ENCODE data around the gene GUK1.

DNA sequence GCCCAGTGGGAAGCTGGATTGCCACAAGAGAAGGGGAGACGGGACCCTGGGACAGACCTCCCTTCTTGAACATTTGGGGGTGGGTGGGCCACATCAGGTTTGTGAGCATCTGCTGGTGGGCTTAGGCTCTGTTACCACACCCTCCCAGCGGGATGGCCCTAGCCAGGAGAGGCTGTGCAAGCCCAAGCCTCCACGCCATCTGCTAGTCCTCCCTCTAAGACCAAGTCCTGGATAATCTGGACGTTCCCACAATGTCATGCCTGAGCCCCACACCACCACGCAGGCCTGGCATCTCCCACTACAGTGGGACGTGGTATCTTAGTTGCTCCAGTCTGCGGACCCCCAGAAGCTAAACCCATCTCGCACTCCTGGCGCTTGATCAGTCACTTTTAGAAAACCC lies 21.8 kb downstream of the GUK1 start:
- TF ChIP-seq EZH2 (IDR thresholded peaks at IDR 0.05; ENCODE audit: insufficient read depth, poor library complexity, severe bottlenecking) (no peak), EZH2phosphoT487 (IDR thresholded peaks at IDR 0.05; ENCODE audit: insufficient read depth, low read depth) (no peak)

Measured in GM23248 (cell line).